GM23338 (cell line): ENCODE results near the gene GRIN2C. TPM values are rescaled to one million over a fixed set of nuclear protein-coding genes. Genes with fewer than 3 reads are reported as not detected.

Experiments used
- ATAC-seq: fragments of 200-7000 bp; cut with Tn5 transposase; 3 replicates; pipeline ENCODE4 v1.9.1; 2020
- DNase-seq: peaks from one replicate; pipeline ENCODE4 v3.0.0-alpha.2; 2015; ENCODE audit warnings: low spot score
- H2AFZ ChIP-seq: fragments of 200-600 bp; sonication (generic); 2 replicates; pipeline ENCODE4 v1.8.0; 2016; ENCODE audit warnings: antibody characterized with exemption, mild to moderate bottlenecking, moderate library complexity
- H3F3A ChIP-seq: fragments of 200-600 bp; sonication (generic); replicated peaks from 2 replicates; pipeline ENCODE4 v1.8.0; 2017; ENCODE audit warnings: antibody characterized with exemption, mixed run types, low read depth
- H3K27ac ChIP-seq: fragments of 200-600 bp; sonication (generic); 2 replicates; pipeline ENCODE4 v1.6.1; 2016; ENCODE audit warnings: low read depth
- H3K27me3 ChIP-seq: fragments of 200-600 bp; sonication (generic); 2 replicates; pipeline ENCODE4 v1.8.0; 2016; ENCODE audit warnings: mild to moderate bottlenecking, mixed run types, moderate library complexity; ENCODE audit not compliant: insufficient read depth
- H3K36me3 ChIP-seq: fragments of 200-600 bp; sonication (generic); 2 replicates; pipeline ENCODE4 v1.8.0; 2016; ENCODE audit warnings: mild to moderate bottlenecking; ENCODE audit not compliant: insufficient read depth
- H3K4me1 ChIP-seq: fragments of 200-600 bp; sonication (generic); 2 replicates; pipeline ENCODE4 v1.8.0; 2016; ENCODE audit warnings: mild to moderate bottlenecking, moderate library complexity; ENCODE audit not compliant: insufficient read depth
- H3K4me2 ChIP-seq: fragments of 200-600 bp; sonication (generic); 2 replicates; pipeline ENCODE4 v1.7.1; 2017; ENCODE audit warnings: mixed run types
- H3K4me3 ChIP-seq: fragments of 200-600 bp; sonication (generic); 2 replicates; pipeline ENCODE4 v1.6.1; 2016; ENCODE audit warnings: mixed run types
- H3K79me2 ChIP-seq: fragments of 200-600 bp; sonication (generic); replicated peaks from 2 replicates; pipeline ENCODE4 v1.8.0; 2017; ENCODE audit warnings: mild to moderate bottlenecking; ENCODE audit not compliant: insufficient read depth
- H3K9me2 ChIP-seq: fragments of 200-600 bp; sonication (generic); 2 replicates; pipeline ENCODE4 v1.8.0; 2017; ENCODE audit not compliant: insufficient read depth
- H4K20me1 ChIP-seq: fragments of 200-600 bp; sonication (generic); replicated peaks from 2 replicates; pipeline ENCODE4 v1.8.0; 2017; ENCODE audit warnings: mild to moderate bottlenecking; ENCODE audit not compliant: insufficient read depth
- H3K27ac Mint-ChIP-seq: 2 replicates; pipeline ENCODE4 v1.8.0; 2020; ENCODE audit warnings: inconsistent platforms, mild to moderate bottlenecking, moderate library complexity, mixed read lengths
- H3K27me3 Mint-ChIP-seq: 3 replicates; pipeline ENCODE4 v1.8.0; 2022; ENCODE audit warnings: low read depth, mild to moderate bottlenecking, moderate library complexity, mixed read lengths, inconsistent platforms; ENCODE audit not compliant: insufficient read depth, poor library complexity
- H3K36me3 Mint-ChIP-seq: 3 replicates; pipeline ENCODE4 v1.8.0; 2021; ENCODE audit warnings: low read depth, mild to moderate bottlenecking, inconsistent platforms, moderate library complexity, mixed read lengths
- H3K4me1 Mint-ChIP-seq: 3 replicates; pipeline ENCODE4 v1.8.0; 2020; ENCODE audit warnings: mild to moderate bottlenecking, inconsistent platforms, mixed read lengths
- H3K4me3 Mint-ChIP-seq: 3 replicates; pipeline ENCODE4 v1.8.0; 2021; ENCODE audit warnings: moderate library complexity, mild to moderate bottlenecking, inconsistent platforms, mixed read lengths
- H3K9me3 Mint-ChIP-seq: 3 replicates; pipeline ENCODE4 v1.8.0; 2020; ENCODE audit warnings: moderate library complexity, mild to moderate bottlenecking, inconsistent platforms, mixed read lengths
- EZH2 ChIP-seq: fragments of 200-600 bp; sonication (generic); IDR thresholded peaks from one replicate; pipeline ENCODE4 v1.8.0; 2017; ENCODE audit warnings: antibody characterized with exemption, mild to moderate bottlenecking, low read depth; ENCODE audit not compliant: unreplicated experiment
- JUNB ChIP-seq: IDR thresholded peaks from one replicate; pipeline ENCODE4 v1.6.1; 2016; ENCODE audit warnings: antibody characterized with exemption; ENCODE audit not compliant: unreplicated experiment
- NANOG ChIP-seq: IDR thresholded peaks from 2 replicates; pipeline ENCODE4 v1.6.1; 2016; ENCODE audit warnings: antibody characterized with exemption, borderline replicate concordance
- STAT1 ChIP-seq: IDR thresholded peaks from one replicate; pipeline ENCODE4 v1.6.1; 2016; ENCODE audit warnings: antibody characterized with exemption; ENCODE audit not compliant: unreplicated experiment
- ZNF462 ChIP-seq: fragments of 250-450 bp; sonication (Bioruptor Pico); IDR thresholded peaks from 2 replicates; pipeline ENCODE4 v1.5.0; 2020; ENCODE audit warnings: mild to moderate bottlenecking, moderate library complexity
- polyA plus RNA-seq: library from polyadenylated mRNA; unstranded; fragments of >200 nt; fragmentation: Nextera tagmentation; extraction: Ambion mirVana; gene quantifications from 2 replicates; pipeline ENCODE4 v1.2.1, GENCODE V29; 2016
- total RNA-seq: library from RNA; depleted of rRNA; stranded (reverse); fragments of >200 nt; shearing (Covaris generic); gene quantifications from 2 replicates; pipeline ENCODE4 v1.2.3, GENCODE V29; 2014
- TF ChIP-seq, protein P1 (sequence below), 2 experiments: fragments of 200-600 bp in 1 of 2; sonication (generic) in 1 of 2; conservative IDR thresholded peaks; 2 replicates each; pipeline versions ENCODE4 v1.5.1 to v1.6.1; 2016 to 2017; ENCODE audit warnings: antibody characterized with exemption in 2 of 2, low read depth in 2 of 2, mild to moderate bottlenecking in 2 of 2, moderate library complexity in 1 of 2
- TF ChIP-seq, protein P2 (sequence below): IDR thresholded peaks from 2 replicates; pipeline ENCODE4 v1.6.1; 2016; ENCODE audit warnings: antibody characterized with exemption

Gene GRIN2C
- total and polyA plus RNA-seq, 2 experiments from 2014 or later, result 0.10 to 0.19 TPM

DNA sequence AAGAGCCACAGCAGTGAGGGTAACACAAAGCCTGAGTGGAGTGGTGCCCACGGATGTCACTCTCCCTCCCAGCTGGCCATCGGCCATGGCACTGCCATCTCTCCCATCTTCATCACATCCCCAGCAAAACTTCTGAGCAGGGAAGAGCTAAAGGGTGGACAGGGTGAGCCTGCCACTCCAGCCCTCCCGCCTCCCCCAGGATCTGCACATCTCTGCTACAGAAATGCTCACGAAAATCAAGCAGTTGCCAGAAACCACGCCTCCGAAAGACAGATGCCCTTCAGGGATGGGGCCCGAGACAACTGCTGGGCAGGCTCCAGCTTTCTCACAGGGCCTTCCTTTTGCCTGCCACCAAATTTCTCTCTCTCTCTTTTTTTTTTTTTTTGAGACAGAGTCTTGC lies 3.6 kb downstream of the GRIN2C start (continued):
- TF ChIP-seq ZNF462, result no peak
- TF ChIP-seq, protein P1, sequence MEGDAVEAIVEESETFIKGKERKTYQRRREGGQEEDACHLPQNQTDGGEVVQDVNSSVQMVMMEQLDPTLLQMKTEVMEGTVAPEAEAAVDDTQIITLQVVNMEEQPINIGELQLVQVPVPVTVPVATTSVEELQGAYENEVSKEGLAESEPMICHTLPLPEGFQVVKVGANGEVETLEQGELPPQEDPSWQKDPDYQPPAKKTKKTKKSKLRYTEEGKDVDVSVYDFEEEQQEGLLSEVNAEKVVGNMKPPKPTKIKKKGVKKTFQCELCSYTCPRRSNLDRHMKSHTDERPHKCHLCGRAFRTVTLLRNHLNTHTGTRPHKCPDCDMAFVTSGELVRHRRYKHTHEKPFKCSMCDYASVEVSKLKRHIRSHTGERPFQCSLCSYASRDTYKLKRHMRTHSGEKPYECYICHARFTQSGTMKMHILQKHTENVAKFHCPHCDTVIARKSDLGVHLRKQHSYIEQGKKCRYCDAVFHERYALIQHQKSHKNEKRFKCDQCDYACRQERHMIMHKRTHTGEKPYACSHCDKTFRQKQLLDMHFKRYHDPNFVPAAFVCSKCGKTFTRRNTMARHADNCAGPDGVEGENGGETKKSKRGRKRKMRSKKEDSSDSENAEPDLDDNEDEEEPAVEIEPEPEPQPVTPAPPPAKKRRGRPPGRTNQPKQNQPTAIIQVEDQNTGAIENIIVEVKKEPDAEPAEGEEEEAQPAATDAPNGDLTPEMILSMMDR (conservative IDR thresholded peaks at IDR 0.05; ENCODE audit: low read depth in 2 of 2), result no peak

DNA sequence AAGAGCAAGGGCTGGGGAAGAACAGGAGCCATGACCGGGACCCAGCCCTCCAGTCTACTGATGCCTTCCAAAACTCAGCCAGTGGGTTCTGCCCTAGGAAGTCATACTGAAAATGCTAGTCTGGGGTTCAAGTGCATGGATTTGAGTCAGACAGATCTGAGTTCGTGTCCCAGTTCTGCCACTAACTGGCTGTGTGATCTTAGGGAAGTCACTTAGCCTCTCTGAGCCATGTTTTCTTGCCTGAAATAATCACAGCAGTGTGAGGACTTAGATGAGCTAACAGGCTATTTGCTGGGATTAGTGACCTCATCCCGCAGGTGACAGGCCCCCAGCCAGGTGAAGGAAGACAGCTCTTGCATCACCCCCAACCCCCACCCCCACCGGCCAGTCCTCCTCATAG lies 4.4 kb downstream of the GRIN2C start:
- ATAC-seq (no peak), DNase-seq (no peak)
- H3K4me1 ChIP-seq, result peaks cover 8% of the 10 kb centered on the region
- H3K27me3 Mint-ChIP-seq, result peaks cover 88% of the 10 kb centered on the region
- H3K36me3 Mint-ChIP-seq, result no peaks in the 10 kb centered on the region; the same call in 2 of the 3 replicates
- peaks cover 97% of the 10 kb centered on the region for H3K27me3 ChIP-seq
- H3K9me2 ChIP-seq, result no peaks in the 10 kb centered on the region
- no peaks in the 10 kb centered on the region for H3K79me2 ChIP-seq
- no peak overlapping the region for H3K4me3 ChIP-seq
- no peaks in the 10 kb centered on the region; the same call in 1 of the 2 replicates for H4K20me1 ChIP-seq
- H3K4me2 ChIP-seq, result no peak overlapping the region
- no peak overlapping the region for H3K4me3 Mint-ChIP-seq
- H3K9me3 Mint-ChIP-seq, result no peaks in the 10 kb centered on the region
- no peak overlapping the region for H2AFZ ChIP-seq
- H3K27ac Mint-ChIP-seq, result no peak overlapping the region
- H3K36me3 ChIP-seq, result no peaks in the 10 kb centered on the region
- H3F3A ChIP-seq, result no peaks in the 10 kb centered on the region
- H3K27ac ChIP-seq, result no peak overlapping the region
- H3K4me1 Mint-ChIP-seq, result no peaks in the 10 kb centered on the region; the same call in 1 of the 3 replicates
- TF ChIP-seq ZNF462, result no peak
- TF ChIP-seq NANOG, result no peak
- TF ChIP-seq STAT1, result no peak
- TF ChIP-seq, protein P2, sequence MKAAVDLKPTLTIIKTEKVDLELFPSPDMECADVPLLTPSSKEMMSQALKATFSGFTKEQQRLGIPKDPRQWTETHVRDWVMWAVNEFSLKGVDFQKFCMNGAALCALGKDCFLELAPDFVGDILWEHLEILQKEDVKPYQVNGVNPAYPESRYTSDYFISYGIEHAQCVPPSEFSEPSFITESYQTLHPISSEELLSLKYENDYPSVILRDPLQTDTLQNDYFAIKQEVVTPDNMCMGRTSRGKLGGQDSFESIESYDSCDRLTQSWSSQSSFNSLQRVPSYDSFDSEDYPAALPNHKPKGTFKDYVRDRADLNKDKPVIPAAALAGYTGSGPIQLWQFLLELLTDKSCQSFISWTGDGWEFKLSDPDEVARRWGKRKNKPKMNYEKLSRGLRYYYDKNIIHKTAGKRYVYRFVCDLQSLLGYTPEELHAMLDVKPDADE, result no peak
- TF ChIP-seq EZH2, result no peak
- TF ChIP-seq JUNB, result no peak
